HFFc6 (cell line): ENCODE measurements around the gene ARIH2. TPM values are rescaled to one million over a fixed set of nuclear protein-coding genes. Genes with fewer than 3 reads are reported as not detected.

ENCODE experiments used
- DNase-seq: peaks from one replicate; pipeline ENCODE4 v3.0.0-alpha.2; 2018
- H3K27ac Mint-ChIP-seq: 2 replicates; pipeline ENCODE4 v1.8.0; 2020; ENCODE audit warnings: mild to moderate bottlenecking, mixed read lengths
- H3K27me3 Mint-ChIP-seq: 2 replicates; pipeline ENCODE4 v1.8.0; 2021; ENCODE audit warnings: mild to moderate bottlenecking, moderate library complexity, mixed read lengths; ENCODE audit not compliant: insufficient read depth
- H3K36me3 Mint-ChIP-seq: 2 replicates; pipeline ENCODE4 v1.8.0; 2021; ENCODE audit warnings: low read depth, mixed read lengths
- H3K4me1 Mint-ChIP-seq: 2 replicates; pipeline ENCODE4 v1.8.0; 2020; ENCODE audit warnings: low read depth, mixed read lengths
- H3K4me3 Mint-ChIP-seq: 2 replicates; pipeline ENCODE4 v1.8.0; 2020; ENCODE audit warnings: mild to moderate bottlenecking, moderate library complexity, mixed read lengths
- H3K9me3 Mint-ChIP-seq: 2 replicates; pipeline ENCODE4 v1.8.0; 2020; ENCODE audit warnings: mild to moderate bottlenecking, mixed read lengths
- CTCF ChIP-seq: fragments of 200-600 bp; sonication (generic); IDR thresholded peaks from 2 replicates; pipeline ENCODE4 v1.5.0; 2021; ENCODE audit warnings: antibody characterized with exemption, mild to moderate bottlenecking
- total RNA-seq, 6 experiments: library from RNA; stranded (reverse); fragmentation: NEBNext Ultra II Directional; extraction: Animal tissue kit (Norgen Biotek cat#: 25700); gene quantifications; 2 replicates in 1 of 6; 3 replicates in 5 of 6; pipeline ENCODE4 v1.2.3, GENCODE V29; 2021

Gene ARIH2
- total RNA-seq, 6 experiments from 2014 or later = 60.0 to 71.6 (median 68.3) TPM

GRCh38 chr3:49019941-49020329, 101.3 kb downstream of the ARIH2 start:
- peaks cover 37% of the 10 kb centered on the region for H3K36me3 Mint-ChIP-seq
- peak overlapping the region; percentile 95 for H3K27ac Mint-ChIP-seq
- DNase-seq = no peak
- no peak for TF ChIP-seq CTCF
- no peaks in the 10 kb centered on the region for H3K9me3 Mint-ChIP-seq
- peak overlapping the region; percentile 94 for H3K4me3 Mint-ChIP-seq
- H3K27me3 Mint-ChIP-seq = peaks cover 2% of the 10 kb centered on the region
- H3K4me1 Mint-ChIP-seq = peaks cover 49% of the 10 kb centered on the region

- DNase-seq = no peak
- H3K4me3 Mint-ChIP-seq = peak overlapping the region; percentile 94
- TF ChIP-seq CTCF = no peak
- H3K4me1 Mint-ChIP-seq = peaks cover 52% of the 10 kb centered on the region
- no peaks in the 10 kb centered on the region for H3K9me3 Mint-ChIP-seq
- peak overlapping the region; percentile 95 for H3K27ac Mint-ChIP-seq
- peaks cover 34% of the 10 kb centered on the region for H3K36me3 Mint-ChIP-seq
- peaks cover 5% of the 10 kb centered on the region for H3K27me3 Mint-ChIP-seq
Observed at GRCh38 chr3:49020330-49021212, 101.9 kb downstream of the ARIH2 start.

- H3K4me3 Mint-ChIP-seq = peak overlapping the region; percentile 94
- TF ChIP-seq CTCF = no peak
- peaks cover 49% of the 10 kb centered on the region for H3K4me1 Mint-ChIP-seq
- H3K27me3 Mint-ChIP-seq = peaks cover 8% of the 10 kb centered on the region
- no peaks in the 10 kb centered on the region for H3K9me3 Mint-ChIP-seq
- H3K36me3 Mint-ChIP-seq = peaks cover 35% of the 10 kb centered on the region
- DNase-seq = peak; percentile 97
- H3K27ac Mint-ChIP-seq = peak overlapping the region; percentile 95
Observed at GRCh38 chr3:49021213-49021812, 102.7 kb downstream of the ARIH2 start.

GRCh38 chr3:49021813-49022687, 103.4 kb downstream of the ARIH2 start, which contains the start of gene NDUFAF3:
Gene NDUFAF3 (plus strand): TSS chr3:49022121. CDS start chr3:49022145, 24 bp downstream.
- H3K27ac Mint-ChIP-seq = peak within 1 kb of the TSS; percentile 95
- H3K36me3 Mint-ChIP-seq = peaks cover 41% of the 10 kb centered on the region
- peaks cover 8% of the 10 kb centered on the region for H3K27me3 Mint-ChIP-seq
- peak; percentile 91 for DNase-seq
- peaks cover 51% of the 10 kb centered on the region for H3K4me1 Mint-ChIP-seq
- H3K9me3 Mint-ChIP-seq = no peaks in the 10 kb centered on the region
- TF ChIP-seq CTCF = peak; percentile 97
- H3K4me3 Mint-ChIP-seq = peak within 1 kb of the TSS; percentile 94

GRCh38 chr3:49022688-49023171, 104.1 kb downstream of the ARIH2 start:
- H3K27me3 Mint-ChIP-seq = peaks cover 10% of the 10 kb centered on the region
- H3K4me1 Mint-ChIP-seq = peaks cover 54% of the 10 kb centered on the region
- TF ChIP-seq CTCF = no peak
- H3K4me3 Mint-ChIP-seq = peak overlapping the region; percentile 94
- DNase-seq = no peak
- peaks cover 48% of the 10 kb centered on the region for H3K36me3 Mint-ChIP-seq
- H3K27ac Mint-ChIP-seq = peak overlapping the region; percentile 95
- no peaks in the 10 kb centered on the region for H3K9me3 Mint-ChIP-seq
